GM19395 (cell line): ENCODE results near the gene RIMBP2.

Experiments used
- ATAC-seq: cut with Tn5 transposase; IDR thresholded peaks from one replicate; pipeline ENCODE4 v1.9.1; 2021; ENCODE audit warnings: mild to moderate bottlenecking, moderate library complexity; ENCODE audit not compliant: unreplicated experiment

RIMBP2 gene

DNA sequence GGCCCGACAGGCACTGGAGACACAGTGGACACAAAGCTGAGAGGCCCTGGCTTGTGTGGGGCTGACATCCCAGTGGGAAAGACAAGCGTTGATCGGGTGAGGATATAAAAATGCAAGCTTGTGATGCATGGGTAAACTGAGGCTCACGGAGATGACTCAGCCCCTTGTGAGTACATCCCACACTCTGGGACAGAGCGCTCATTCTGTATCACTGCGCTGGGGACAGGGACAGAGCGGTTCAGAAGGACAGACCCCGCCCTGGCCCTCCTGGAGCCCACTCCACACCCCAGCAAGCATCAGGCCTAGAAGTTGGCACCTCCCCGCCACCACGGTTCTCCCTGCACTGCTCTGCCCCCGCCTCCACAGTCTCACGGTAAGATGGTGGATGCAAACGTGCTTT lies 222.1 kb downstream of the RIMBP2 start:
- ATAC-seq: no peak

DNA sequence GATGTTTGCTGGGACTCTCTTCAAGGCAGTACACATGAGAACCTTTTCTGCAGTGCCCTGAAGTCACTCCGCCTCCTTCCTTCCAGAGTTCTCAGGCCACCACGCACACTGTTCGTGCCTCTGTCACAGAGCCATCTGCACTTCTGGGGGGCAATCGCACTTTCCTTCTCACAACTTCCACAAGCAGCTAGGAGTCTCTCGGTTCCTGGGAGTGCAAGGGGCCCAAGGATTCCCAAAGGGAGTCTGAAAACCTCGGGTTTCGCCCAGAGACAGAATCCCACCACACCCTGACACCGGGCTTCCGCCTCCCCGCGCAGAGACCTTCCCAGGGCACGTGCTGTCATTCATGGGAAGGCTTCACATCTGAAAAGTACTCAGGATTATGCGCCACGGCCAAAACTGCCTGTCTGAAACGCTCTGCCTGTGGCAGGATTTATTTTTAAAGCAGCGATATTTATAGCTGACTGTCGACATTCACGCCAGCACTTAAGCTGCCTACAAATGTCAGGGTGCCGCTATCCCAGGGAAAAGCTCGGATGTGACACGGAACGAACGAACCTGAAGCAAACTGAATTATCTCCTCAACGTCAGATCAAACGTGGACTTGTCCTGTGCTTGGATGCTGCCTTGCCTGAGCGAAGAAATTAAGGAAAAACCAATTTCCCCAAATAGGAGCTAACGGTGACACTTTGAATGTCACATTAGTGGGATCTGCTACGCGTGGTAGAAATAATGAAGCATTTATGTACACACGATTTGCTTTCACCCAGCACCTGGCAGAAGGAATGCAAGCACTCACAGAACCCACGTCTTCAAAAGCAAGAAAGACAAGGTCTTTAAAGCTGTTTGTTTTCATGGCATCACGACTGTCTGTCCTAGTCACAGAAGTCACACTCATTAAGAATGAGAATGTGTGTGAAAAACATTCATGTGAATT lies 224.4 kb downstream of the RIMBP2 start:
- ATAC-seq: no peak

DNA sequence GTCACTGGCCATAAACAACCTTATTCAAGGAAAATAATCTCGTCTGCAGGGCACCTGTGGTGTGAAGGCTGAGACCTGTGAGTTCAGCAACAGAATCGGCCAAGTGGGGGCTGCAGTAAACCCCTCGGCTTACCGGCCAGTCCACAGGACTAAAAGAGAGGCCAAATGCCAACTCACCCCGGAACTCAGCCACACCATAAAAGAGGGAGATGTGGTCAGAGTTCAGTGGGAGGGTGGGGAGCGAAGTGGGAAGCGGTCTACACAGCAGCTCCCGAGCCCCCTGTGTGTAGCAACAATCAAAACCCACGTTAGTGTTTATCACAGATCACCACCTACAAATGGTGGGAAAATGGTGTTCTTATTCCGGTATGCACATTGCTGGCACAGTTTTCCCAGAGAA lies 225.4 kb downstream of the RIMBP2 start:
- ATAC-seq: no peak

DNA sequence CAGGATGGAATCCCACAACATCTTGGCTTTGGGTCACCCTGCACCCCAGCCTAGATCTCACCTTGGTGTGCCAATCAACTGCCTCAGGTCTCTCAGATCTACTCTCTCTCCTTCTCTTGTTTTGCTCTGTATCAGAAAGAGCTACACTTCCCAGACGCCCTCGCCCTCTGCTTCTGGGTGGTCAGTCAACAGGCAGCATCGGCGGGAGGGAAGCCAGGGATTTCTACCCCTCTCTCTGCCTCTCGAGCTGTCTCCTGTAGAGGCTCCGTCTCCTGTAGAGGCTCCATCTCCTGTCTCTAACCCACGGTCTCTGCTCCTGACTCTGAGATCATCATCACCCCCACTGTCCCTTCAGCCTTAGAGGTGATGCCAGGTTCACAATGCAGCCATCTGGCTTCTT lies 226.8 kb downstream of the RIMBP2 start:
- no peak for ATAC-seq

DNA sequence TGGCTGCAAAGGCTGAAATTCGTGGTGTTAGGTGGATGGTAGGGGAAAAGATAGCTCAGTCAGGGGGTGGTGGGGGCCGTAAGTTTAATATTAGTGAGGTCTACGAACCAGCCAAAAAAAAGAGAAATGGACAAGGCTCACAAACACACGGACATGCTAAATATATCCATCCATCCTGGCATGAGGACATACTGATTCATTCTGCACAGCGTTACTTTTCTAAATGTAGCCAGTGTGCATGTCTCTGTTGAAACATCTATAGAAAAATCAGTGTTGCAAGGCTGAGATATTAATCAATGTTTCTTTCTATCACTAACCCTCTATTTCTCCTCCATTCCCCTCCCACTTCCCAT lies 227.8 kb downstream of the RIMBP2 start:
- ATAC-seq: no peak

DNA sequence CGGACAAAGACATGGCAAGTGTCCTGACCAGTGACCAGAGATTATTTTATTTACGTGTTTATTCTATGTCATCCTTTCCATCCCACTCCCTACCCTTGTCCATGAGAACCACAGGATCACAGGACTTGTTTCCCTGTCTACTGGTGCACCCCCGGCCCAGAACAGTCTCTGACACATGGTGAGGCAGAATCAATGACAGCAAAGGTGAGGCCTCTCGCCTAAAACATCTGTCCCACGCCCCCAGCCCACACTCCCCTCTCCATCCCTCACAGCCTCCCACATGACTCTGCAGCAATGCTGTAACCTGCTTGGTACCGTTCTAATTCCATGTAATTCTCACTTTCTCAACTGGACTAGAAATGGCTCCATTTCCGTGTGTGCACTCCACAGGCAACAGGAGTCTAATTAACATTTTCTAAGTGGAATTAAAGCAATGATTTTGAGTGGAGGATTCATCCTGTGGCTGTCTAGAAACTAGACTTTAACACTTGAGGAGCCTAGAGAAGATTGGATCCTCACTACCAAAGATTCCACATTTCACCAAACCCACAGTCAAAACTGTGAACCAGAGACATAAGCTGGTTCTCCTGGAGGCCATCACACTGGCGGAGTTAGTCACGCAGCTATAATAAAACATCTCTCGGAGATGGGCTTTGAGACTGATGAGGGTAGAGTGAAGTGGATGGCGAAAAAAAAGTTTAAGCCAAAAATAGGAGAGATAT lies 228.3 kb downstream of the RIMBP2 start:
- no peak for ATAC-seq

DNA sequence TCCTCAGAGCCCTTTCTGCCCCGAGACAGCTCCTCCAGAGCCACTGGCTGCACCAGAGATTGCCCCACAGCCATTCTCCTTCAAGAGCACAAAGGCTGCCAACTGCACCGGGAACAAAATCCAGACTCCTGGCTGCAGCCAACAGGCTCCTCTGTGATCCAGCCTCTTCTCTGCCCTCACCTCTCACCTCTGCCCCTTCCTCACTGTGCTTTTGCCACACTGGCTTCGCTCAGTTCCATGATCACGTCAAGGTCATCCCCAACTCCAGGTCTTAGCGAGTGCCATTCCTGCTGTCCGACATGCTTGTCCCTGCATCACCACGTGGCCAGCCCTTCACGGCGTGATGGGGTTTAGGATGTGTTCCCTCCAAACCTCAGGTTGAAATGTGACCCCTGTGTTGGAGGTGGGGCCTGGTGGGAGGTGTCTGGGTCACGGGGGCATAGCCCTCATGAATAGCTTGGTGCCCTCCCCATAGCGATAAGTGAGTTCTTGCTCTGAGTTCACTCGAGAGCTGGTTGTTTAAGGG lies 229.1 kb downstream of the RIMBP2 start:
- no peak for ATAC-seq

DNA sequence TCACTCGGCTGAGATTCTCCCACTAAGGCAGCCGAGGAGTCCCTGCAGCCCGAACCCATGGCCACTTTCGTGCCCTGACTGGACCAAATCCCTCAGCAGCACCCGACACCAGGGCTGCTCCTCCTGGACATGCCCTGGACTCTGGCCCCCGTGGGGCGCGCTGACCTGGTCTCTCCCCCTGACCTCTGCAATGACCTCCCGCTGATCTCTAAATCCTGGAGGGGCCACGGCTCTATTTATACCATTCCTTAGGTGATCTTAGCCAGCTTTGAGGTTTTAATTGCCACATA lies 230.0 kb downstream of the RIMBP2 start:
- no peak for ATAC-seq

DNA sequence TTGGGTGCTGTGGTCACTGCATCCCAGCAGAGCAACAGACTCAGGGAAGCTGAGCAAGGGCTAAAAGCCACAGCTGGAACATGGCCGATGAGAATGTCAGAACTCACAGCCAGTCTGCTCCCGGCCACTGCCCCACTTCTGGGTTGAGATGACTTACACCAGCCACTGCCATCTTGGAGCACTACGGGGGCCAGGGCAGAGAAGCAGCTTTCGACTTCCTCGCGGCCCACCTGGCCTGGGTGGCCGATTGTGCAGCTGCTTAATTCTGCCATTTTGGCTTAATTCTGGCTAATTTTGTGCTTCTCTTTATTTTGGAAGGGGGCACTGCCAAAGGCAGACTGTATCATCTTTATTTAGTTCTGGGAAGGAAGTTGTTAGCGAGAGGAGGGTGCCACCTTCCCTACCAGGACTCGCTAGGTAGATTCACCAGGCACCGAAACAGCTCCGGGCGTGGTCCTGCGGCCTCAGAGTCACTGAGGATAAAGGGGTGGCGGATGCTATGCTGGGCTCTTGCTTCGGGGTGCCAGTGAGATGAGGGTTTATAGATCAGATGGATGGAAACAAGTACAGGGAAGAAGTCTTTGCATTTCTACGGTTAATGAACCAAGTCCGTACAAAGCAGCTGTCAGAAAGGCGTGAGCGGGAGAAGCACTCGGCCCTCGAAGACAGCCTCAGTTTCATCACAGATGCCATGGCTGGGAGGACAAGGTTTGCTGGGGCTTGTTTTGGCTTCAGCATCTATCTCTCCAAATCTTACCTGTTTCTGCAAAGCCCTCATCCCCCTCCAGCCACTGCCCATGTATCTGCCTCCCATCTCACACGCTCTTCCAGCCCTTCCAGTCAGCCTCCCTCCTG lies 230.6 kb downstream of the RIMBP2 start:
- no peak for ATAC-seq

DNA sequence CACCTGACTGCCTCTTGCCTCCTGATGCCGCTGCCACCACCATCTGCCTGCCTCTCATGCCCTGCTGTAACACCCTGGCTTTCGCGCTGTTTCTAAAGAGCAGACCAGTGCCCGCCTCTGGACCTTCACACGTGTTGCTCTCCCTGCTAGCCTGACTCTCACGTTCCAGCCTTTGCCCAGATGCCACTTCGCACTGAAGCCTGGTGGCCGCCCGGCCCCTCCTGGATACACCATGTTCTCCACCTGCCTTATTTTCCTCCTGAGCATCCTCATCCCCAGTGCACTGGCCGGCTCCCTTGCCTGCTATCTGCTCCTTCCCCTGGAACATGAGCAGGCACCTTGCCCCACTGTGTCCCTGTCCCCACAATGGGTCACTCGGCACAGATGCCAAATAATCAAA lies 231.9 kb downstream of the RIMBP2 start:
- ATAC-seq: no peak

DNA sequence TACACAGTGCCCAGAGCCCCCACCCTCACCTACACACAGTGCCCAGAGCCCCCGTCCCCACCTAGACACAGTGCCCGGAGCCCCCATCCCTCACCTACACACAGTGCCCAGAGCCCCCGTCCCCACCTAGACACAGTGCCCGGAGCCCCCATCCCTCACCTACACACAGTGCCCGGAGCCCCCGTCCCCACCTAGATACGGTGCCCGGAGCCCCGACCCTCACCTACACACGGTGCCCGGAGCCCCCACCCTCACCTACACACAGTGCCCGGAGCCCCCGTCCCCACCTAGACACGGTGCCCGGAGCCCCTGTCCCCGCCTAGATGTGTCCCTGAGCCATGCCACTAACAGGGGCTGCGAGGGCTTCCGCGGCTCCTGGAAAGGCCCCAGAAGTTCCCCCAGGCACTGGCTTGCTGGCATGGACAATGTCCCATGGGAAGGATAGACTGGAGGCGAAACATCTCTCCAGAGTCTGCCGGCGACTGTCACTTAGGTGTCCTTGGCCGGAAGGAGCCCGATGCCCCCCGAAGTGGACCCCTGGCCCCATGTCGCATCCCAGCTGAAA lies 232.4 kb downstream of the RIMBP2 start:
- no peak for ATAC-seq

DNA sequence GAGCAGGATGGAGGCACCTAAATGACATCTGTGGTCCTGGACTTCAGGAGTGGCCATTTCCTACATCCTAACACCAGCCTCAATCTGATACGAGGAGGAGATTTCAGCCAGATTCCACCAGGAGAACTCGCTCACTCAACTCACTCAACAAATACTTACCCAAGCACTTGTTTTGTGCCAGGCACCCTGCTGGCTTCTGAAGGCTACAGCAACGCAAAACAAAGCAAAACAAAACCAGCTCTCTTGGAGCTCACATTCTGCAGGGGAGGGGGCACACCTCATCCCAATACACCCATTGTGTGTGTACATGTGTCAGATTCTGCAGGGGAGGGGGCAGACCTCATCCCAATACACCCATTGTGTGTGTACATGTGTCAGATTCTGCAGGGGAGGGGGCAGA lies 233.7 kb downstream of the RIMBP2 start:
- ATAC-seq: no peak

DNA sequence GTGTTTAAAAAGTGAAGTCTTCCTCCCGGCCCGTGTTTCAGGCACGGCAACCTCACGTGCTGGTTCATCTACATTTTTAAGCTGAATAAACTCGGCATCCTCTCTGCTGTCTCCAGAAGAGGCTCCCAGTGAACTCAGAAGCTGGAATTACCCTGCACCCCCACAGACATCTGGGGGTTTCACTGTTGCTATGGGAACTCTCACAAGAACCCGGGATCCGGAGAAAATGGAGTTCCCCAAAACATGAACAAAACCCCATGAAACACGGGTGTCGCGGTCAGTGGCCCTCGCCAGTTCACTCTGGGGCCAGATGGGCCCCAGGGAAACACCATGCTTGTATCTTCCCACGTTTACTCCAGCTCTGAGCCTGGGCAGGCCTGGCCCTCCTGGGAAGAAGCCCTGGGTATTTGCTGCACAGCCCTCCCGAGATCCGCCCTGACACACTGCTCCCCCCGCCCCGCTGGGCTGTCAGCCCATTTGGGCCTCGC lies 234.7 kb downstream of the RIMBP2 start:
- ATAC-seq: no peak

DNA sequence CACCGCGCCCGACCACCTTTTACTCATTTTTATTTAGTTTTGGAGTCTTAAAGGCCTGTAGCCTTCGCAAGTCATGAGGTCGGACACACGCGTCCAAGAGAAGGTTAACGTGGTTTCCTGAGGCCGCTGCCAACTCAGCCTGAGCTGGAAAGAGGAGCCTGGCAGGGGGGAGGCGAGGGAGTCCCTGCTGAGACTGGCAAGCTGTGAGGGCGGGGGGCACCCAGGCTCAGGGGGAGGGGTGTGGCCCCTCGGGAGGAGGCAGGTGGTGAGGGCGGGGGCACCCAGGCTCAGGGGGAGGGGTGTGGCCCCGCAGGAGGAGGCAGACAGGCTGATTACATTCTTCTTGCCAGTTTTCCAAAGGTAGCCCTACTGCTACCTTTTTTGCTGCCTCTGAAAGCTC lies 235.2 kb downstream of the RIMBP2 start:
- ATAC-seq: no peak

DNA sequence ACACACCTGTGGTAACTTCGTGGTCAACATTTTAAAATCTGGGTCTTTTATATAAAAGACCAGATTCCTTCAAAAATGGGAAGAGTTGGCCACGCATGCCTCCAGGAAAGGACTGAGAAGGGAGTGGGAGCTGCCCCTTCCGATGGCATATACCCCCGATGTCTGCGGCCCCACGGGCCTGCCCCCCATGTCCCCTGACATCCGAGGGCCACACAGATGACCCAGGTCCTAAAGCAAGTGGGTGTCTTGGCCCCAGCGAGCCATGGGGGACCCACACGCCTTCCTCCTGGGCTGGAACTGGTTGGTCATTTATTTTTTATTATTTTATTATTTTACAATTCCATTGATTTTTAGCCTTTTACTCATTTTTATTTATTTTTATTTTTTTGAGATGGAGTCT lies 235.9 kb downstream of the RIMBP2 start:
- no peak for ATAC-seq

DNA sequence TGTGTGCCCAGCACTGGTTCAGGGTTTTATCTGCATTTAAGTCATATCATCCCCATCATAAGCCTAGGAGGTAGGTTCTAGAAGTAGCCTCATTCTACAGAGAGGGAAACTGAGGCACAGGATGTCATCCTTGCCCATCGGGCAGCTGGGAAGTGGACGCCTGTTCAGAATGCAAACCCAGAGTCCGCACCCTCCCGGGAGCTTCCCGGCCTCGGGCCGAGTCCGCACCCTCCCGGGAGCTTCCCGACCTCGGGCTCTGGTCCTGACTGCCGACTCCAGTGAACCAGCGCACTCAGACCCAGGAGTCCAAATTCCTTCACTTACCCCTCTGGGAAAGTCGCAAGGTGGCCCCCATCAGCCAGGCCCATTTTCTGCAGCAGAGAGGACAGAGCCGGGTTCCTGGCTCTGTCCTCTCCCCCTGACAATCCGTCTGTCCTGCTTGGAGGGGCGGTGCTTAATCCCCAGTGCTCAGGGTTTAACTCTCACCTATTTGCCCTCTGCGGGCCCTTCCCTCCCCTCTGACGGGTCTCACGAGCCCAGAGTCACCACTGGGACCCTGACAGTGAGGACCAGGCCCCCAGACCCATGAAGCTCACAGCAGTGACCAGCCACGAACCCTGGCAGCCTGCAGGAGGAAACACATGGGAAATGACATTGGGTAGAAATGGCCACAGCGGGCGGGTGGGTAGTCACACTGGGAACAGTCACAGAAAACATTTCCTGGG lies 236.5 kb downstream of the RIMBP2 start:
- no peak for ATAC-seq

DNA sequence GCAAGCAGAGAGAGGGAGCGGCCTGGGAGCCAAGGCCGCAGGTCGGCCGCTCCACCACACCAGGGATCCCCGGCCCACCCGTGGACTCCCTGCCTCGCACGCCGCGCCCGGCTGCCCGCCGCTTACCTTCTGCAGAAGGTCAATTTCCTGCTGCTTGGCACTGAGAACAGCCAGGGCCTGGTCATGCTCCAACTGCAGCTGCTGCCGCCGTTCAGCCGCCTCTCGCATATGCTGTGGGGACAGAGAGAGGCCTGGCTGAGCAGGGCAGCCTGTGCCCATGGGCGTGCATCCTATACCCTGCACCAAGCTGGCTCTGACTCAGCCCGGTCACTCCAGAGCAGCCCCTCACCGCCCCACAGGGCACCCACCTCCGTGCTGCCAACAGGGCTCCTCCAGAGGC lies 237.3 kb downstream of the RIMBP2 start:
- no peak for ATAC-seq

DNA sequence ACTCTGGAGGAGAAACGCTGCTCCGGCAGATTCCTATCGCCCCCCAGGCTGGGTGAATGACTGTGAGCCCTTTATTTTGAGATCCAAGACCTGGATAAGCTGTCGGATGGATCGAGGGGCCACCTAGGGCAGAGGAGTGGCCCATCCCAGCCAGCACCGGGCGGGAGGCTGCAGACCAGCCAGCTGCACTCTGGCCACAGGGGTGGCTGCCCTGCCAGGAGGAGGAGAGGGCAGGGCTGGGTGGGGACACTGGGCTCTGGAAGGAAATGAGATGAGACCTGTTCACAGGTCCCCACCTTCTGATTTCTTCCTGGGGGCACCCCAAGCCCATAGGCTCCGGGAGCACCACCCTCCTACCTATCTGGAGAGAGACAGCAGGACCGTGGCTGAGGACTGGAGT lies 238.4 kb downstream of the RIMBP2 start:
- ATAC-seq: no peak

DNA sequence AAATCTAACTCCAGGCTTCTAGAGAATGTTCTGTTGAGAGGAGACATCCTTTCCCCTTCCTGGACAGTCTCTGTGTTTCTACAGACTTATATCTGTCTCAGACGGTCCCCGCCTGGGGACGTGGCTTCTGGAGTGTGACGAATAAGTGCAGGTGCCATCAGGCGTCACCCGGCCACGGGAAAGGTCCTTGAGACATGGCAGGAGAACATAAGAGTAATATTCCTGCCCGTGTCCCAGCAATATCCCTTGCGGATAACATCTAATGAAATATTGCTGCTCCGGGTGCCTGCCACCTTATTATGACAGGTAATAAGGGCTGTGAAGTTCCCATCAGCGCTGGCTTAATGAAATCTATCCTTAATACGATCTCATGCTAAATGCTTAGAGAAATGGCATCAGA lies 238.8 kb downstream of the RIMBP2 start:
- ATAC-seq: no peak

DNA sequence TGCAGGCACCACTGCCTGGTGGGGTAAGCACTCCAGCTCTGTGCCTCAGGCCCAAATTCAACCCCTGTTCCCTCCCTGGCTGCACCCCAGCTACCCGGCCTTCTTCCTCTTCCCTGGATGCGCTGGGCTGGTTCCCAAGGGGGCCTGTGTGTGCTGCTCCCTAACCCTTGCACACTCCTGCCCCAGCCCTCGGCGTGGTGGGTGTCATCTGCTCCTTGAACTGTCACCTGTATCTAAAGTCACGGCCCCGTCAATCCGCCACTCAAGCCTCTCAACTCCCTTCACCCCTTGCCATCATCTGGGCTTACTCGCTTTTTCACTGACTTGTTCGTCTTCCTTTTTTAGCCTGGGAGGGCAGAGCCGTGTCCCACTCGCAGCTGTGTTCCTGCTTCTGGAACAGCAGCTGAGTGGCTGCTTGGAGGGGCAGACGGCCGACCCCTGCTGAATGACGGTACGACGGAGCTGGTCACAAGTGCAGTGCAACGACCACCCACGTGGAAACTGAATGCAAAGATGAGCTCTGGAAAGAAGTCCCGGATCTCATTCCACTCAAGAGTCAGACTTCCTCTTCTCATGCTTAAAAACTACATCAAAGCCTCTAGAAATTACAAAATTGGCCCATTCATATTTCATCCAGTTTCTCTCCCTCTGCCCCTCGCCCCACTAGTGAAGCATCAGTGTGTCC lies 239.5 kb downstream of the RIMBP2 start:
- ATAC-seq: no peak
